ENCODE results near the gene SLC38A9. TPM values are rescaled to one million over a fixed set of nuclear protein-coding genes. Genes with fewer than 3 reads are reported as not detected.

SLC38A9 gene
- total RNA-seq, 2 donors from 2014 or later: 38.5 to 41.7 TPM

DNA sequence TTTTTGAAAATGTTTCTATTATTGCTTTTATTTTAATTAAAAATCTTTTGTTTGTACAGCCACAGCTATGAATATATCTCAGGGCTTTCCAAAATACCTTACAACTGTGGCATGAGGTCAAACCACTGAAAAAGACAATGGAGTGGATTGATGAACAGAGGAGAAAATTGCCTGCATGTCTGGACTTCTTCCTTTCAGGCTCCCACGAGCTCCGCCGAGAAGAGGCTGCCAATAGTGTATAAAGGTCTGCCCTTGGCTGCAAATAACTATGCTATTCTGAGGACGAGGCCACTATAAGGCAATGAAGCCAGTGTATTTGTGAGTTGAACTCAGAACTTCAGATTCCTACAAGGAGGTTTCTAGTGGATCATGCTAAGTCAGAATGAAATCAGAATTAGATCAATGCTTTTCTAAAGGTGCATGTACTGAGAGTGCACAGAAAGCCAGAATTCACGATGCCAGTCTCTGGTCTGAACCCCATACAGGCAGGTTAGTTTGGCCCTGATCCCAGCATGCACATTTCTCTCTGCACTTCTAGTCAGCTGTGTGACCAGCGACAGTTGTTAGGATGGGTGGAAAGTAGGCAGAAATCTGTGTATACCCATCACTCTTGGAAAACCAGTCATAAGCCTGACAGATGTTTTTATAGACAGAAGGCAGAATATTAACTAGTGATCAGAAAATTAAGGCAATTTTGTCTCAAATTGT, 134.6 kb downstream of the SLC38A9 start:
- H3K36me3 ChIP-seq (ENCODE audit: control insufficient read depth, insufficient read depth, low read length): no peaks in the 10 kb centered on the region
- WGBS, 2 experiments (ENCODE audit: insufficient coverage in 1 of 2, insufficient read length in 1 of 2): 86 to 97% methylated on average over 5 to 6 of the region's 6 CpGs
- H3K9ac ChIP-seq (ENCODE audit: extremely low read depth, low read length, poor library complexity, severe bottlenecking): no peak overlapping the region
- H3K27ac ChIP-seq (ENCODE audit: low read depth, low read length): no peak overlapping the region
- Mint-ChIP-seq H3K4me1 (peaks cover 6% of the 10 kb centered on the region), H3K27me3 (ENCODE audit: insufficient read depth) (no peaks in the 10 kb centered on the region), H3K27ac (no peak overlapping the region), H3K9me3 (no peaks in the 10 kb centered on the region), H3K36me3 (ENCODE audit: low read depth) (no peaks in the 10 kb centered on the region), H3K4me3 (no peak overlapping the region)
- H3K4me1 ChIP-seq (ENCODE audit: control insufficient read depth, insufficient read depth, low read length): no peaks in the 10 kb centered on the region
- H3K27me3 ChIP-seq (ENCODE audit: control insufficient read depth, insufficient read depth, low read length, poor library complexity, severe bottlenecking): no peaks in the 10 kb centered on the region
- DNase-seq: no peak
- H3K4me3 ChIP-seq (ENCODE audit: low read length): no peak overlapping the region
- H3K9me3 ChIP-seq (ENCODE audit: control insufficient read depth, low read length): no peaks in the 10 kb centered on the region
- TF ChIP-seq, protein P1, sequence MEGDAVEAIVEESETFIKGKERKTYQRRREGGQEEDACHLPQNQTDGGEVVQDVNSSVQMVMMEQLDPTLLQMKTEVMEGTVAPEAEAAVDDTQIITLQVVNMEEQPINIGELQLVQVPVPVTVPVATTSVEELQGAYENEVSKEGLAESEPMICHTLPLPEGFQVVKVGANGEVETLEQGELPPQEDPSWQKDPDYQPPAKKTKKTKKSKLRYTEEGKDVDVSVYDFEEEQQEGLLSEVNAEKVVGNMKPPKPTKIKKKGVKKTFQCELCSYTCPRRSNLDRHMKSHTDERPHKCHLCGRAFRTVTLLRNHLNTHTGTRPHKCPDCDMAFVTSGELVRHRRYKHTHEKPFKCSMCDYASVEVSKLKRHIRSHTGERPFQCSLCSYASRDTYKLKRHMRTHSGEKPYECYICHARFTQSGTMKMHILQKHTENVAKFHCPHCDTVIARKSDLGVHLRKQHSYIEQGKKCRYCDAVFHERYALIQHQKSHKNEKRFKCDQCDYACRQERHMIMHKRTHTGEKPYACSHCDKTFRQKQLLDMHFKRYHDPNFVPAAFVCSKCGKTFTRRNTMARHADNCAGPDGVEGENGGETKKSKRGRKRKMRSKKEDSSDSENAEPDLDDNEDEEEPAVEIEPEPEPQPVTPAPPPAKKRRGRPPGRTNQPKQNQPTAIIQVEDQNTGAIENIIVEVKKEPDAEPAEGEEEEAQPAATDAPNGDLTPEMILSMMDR (conservative IDR thresholded peaks at IDR 0.05): no peak

DNA sequence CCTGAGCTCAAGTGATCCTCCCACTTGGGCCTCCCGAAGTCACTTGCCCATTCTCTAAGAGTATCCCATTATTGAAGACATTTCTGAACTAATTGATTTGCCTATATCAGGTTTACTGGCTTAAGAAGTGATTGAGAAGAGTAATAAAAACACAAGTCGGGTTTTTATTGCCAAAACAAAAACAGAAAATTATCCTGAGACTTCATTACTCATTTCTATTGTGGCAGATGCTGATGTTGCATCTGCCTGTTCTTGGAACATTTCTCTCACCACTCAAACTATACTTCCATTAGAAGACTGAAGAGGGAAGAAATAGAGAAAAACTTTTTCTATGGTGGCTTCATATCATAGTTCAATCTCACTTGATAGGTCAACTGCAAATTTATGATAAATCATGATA, 135.5 kb downstream of the SLC38A9 start:
- Mint-ChIP-seq H3K27ac (no peak overlapping the region), H3K27me3 (ENCODE audit: insufficient read depth) (no peaks in the 10 kb centered on the region), H3K36me3 (ENCODE audit: low read depth) (no peaks in the 10 kb centered on the region), H3K9me3 (no peaks in the 10 kb centered on the region), H3K4me1 (peaks cover 10% of the 10 kb centered on the region), H3K4me3 (no peak overlapping the region)
- Histone ChIP-seq H3K4me1 (ENCODE audit: control insufficient read depth, insufficient read depth, low read length) (no peaks in the 10 kb centered on the region), H3K27me3 (ENCODE audit: control insufficient read depth, insufficient read depth, low read length, poor library complexity, severe bottlenecking) (no peaks in the 10 kb centered on the region), H3K9ac (ENCODE audit: extremely low read depth, low read length, poor library complexity, severe bottlenecking) (no peak overlapping the region), H3K36me3 (ENCODE audit: control insufficient read depth, insufficient read depth, low read length) (no peaks in the 10 kb centered on the region), H3K4me3 (ENCODE audit: low read length) (no peak overlapping the region), H3K9me3 (ENCODE audit: control insufficient read depth, low read length) (no peaks in the 10 kb centered on the region), H3K27ac (ENCODE audit: low read depth, low read length) (no peak overlapping the region)
- TF ChIP-seq, protein P1 (conservative IDR thresholded peaks at IDR 0.05): no peak
- DNase-seq: no peak
- 87 to 100% methylated on average over 1 to 2 of the region's 2 CpGs for WGBS, 2 experiments (ENCODE audit: insufficient coverage in 1 of 2, insufficient read length in 1 of 2)

Other genes with a start within 250 kb of the SLC38A9 start
- 100 to 1,000 TPM in 1 of 2 donors, 10 to 100 TPM in 1; 29.0 to 100 TPM for gene PLPP1, start 177.4 kb downstream of the SLC38A9 start, total RNA-seq
- not detected for gene DDX4, start 25.7 kb upstream of the SLC38A9 start, total RNA-seq
- gene IL31RA, start 139.0 kb upstream of the SLC38A9 start, total RNA-seq: not detected

All from endodermal cell (in vitro differentiated cells).